Measurements from ENCODE around the gene GEMIN2.
"Not testable (repeated sequence)": the region's sequence is repeated elsewhere in the genome, so short reads cannot be mapped to it uniquely, and the experiment has no call there.

The GEMIN2 gene

DNA sequence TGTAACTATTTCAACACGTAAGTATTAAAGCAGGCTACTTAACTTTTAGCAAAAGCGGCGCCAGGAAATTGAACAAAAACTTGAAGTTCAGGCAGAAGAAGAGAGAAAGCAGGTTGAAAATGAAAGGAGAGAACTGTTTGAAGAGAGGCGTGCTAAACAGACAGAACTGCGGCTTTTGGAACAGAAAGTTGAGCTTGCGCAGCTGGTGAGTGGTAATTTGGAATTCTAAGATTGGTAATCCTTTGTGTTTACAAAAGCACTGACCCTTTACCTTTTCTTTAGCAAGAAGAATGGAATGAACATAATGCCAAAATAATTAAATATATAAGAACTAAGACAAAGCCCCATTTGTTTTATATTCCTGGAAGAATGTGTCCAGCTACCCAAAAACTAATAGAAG is 64.9 kb downstream of the GEMIN2 start:
- no peak for DNase-seq

- no peak for DNase-seq
Measured at GRCh38 chr14:39180553-39180952, 66.4 kb downstream of the GEMIN2 start.

DNA sequence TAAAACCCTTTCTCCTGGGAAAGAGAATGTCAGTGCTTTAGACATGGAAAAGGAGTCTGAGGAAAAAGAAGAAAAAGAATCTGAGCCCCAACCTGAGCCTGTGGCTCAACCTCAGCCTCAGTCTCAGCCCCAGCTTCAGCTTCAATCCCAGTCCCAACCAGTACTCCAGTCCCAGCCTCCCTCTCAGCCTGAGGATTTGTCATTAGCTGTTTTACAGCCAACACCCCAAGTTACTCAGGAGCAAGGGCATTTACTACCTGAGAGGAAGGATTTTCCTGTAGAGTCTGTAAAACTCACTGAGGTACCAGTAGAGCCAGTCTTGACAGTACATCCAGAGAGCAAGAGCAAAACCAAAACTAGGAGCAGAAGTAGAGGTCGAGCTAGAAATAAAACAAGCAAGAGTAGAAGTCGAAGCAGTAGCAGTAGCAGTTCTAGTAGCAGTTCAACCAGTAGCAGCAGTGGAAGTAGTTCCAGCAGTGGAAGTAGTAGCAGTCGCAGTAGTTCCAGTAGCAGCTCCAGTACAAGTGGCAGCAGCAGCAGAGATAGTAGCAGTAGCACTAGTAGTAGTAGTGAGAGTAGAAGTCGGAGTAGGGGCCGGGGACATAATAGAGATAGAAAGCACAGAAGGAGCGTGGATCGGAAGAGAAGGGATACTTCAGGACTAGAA is 67.0 kb downstream of the GEMIN2 start:
- DNase-seq = no peak

DNA sequence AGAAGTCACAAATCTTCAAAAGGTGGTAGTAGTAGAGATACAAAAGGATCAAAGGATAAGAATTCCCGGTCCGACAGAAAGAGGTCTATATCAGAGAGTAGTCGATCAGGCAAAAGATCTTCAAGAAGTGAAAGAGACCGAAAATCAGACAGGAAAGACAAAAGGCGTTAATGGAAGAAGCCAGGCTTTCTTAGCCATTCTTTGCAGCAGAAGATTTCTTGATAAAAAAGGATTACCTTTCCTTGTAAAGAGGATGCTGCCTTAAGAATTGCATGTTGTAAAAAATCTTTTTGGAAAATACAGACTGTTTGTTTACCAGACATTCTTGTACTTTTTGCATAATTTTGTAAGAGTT is 67.5 kb downstream of the GEMIN2 start:
- no peak for DNase-seq

- DNase-seq = no peak
Measured at GRCh38 chr14:39182770-39183684, 68.9 kb downstream of the GEMIN2 start.

DNA sequence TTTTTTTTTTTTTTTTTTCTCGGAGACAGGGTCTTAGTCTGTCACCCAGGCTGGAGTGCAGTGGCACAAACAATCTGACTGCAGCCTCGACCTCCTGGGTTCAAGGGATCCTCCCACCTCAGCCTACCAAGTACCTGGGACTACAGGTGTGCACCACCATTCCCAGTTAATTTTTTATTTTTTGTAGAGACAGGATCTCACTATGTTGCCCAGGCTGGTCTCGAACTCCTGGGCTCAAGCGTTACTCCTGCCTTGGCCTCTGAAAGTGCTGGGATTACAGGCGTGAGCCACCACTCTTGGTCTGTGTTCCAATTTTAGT is 69.5 kb downstream of the GEMIN2 start:
- DNase-seq = not testable (repeated sequence)

- DNase-seq = no peak
Measured at GRCh38 chr14:39184628-39185255, 70.6 kb downstream of the GEMIN2 start.

- DNase-seq = no peak
Measured at GRCh38 chr14:39185256-39186049, 71.3 kb downstream of the GEMIN2 start.
